AG09309 (cell line): ENCODE results near the gene MAPK8IP2.

Experiments
- DNase-seq: peaks from one replicate; pipeline ENCODE4 v3.0.0-alpha.2; 2010; ENCODE audit warnings: low read depth
- H3K4me3 ChIP-seq: 2 replicates; pipeline ENCODE4 v1.5.1; 2011; ENCODE audit warnings: mild to moderate bottlenecking, low read depth, low read length, moderate library complexity; ENCODE audit not compliant: control insufficient read depth
- TF ChIP-seq, protein P1 (sequence below): IDR thresholded peaks from 2 replicates; pipeline ENCODE4 v1.5.1; 2011; ENCODE audit warnings: mild to moderate bottlenecking, low read depth, low read length, inconsistent platforms; ENCODE audit not compliant: insufficient read depth, control insufficient read depth; ENCODE audit errors: missing control alignments

MAPK8IP2 gene

DNA sequence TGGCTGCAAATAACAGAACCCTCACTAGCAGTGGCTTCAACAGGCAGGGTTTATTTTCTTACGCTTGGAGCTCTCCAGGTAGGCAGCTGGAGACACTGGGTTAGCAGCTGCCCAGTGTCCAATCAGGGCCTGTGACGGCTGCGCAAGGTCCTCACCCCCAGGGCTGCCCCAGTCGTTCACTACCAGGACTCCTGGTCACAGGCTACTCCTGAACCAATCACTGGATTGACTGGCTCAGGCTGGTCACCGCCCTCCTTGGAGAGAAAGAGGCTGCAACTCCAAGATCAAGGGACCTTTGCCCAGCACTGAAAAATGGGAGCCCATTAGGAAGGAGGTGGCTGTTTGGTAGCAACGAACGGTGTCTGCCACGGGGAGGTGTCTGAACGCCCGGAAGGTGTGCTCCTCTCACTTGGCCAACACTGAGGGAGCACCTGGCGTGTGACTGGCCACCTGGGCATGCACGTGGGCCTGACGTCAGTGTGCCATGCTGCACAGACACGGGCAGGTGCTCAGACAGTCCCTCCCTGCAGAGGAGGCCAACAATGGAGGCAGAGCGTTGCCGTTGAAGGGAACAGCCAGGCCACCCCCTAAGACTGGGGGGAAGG, 22.2 kb downstream of the MAPK8IP2 start:
- DNase-seq, result no peak
- TF ChIP-seq, protein P1, sequence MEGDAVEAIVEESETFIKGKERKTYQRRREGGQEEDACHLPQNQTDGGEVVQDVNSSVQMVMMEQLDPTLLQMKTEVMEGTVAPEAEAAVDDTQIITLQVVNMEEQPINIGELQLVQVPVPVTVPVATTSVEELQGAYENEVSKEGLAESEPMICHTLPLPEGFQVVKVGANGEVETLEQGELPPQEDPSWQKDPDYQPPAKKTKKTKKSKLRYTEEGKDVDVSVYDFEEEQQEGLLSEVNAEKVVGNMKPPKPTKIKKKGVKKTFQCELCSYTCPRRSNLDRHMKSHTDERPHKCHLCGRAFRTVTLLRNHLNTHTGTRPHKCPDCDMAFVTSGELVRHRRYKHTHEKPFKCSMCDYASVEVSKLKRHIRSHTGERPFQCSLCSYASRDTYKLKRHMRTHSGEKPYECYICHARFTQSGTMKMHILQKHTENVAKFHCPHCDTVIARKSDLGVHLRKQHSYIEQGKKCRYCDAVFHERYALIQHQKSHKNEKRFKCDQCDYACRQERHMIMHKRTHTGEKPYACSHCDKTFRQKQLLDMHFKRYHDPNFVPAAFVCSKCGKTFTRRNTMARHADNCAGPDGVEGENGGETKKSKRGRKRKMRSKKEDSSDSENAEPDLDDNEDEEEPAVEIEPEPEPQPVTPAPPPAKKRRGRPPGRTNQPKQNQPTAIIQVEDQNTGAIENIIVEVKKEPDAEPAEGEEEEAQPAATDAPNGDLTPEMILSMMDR, result no peak
- H3K4me3 ChIP-seq, result no peak overlapping the region

DNA sequence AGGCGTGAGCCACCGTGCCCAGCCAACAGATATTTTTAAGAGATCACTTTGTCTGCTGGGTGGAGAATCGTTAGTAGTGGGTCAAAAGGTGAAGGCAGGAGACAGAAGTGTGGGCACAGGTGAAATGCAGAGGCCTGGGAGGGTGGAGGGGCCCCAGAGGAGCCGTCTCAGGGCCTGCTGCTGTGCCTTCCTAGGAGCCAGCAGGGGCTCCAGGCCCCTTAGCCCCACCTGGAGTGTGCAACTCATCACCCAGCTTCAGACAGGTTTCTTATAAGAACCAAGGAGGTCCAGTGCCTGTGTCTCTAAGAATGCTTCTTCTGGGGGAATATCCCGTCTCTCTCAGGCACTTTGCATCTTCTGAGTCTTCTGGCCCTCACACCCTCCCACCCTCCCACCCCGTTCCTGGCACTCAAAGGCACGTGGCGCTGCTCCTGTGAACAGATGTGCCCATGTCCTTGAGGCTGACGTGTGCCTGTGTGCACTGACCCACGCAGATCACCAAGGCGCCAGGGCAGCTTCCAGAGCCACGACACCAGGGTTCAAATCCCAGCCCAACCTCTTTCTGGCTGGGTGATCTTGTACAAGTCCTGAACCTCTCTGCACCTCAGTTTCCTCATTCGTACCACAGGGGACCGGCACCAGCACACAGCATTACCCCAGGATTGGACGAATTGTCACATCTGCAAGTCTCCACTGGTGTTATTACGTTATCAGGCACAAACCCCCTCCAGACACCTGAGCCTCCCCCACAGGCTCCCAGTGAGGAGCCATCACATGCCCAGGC, 23.9 kb downstream of the MAPK8IP2 start:
- H3K4me3 ChIP-seq, result no peak overlapping the region
- no peak for DNase-seq
- TF ChIP-seq, protein P1, result no peak

DNA sequence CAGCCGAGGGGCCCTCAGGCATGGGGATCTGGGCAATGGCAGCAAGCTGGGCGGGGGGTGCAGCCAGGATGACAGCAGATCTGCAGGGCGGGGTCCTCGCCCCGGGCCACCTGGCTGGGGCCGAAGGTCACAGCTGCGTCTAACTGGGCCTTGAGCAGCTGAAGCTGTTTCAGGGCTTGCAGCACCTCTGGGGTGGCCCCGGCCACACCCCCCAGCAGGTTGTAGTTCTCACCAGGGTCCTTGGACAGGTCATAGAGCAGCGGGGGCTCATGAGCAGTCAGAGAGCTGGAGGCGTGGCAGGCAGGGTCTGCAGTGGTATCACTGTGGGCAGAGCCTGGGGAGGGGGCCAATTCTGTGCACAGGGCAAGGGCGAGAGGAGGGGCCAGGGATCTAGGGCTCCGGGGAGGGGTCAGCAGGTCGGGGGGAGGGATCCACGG, 24.6 kb downstream of the MAPK8IP2 start:
- TF ChIP-seq, protein P1, result no peak
- no peak overlapping the region for H3K4me3 ChIP-seq
- DNase-seq, result no peak

DNA sequence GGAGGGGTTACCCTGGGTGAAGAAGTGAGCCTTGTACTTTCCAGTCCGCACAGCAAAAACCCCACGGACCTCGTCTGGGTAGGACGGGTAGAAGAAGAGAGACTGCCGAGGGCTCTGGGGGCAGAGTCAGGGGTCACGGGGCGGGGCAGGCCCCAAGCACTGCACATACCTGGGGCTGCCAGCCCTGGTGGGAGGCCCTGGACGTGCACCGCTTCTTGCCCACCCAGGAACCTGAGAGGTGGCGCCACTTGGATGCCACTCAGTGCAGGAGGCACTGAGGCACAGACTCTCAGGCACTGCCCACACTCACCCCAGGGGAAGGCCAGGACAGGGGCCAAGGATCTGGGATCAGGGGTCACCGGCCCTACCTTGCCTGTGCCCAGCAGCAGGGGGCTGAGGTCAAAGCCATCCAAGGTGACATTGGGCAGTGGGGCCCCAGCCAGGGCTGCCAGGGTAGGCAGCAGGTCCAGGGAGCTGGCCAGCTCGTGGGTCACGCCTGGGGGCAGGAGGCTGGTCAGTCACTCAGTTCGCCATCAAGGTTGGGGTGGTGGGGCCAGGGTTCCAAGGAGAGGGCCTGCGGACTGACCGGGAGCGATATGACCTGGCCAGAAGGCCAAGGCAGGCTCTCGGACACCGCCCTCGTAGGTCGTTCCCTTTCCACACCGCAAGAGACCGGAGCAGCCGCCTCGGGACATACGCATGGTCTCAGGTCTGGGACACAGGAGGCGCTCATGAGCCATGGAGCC, 25.1 kb downstream of the MAPK8IP2 start:
- TF ChIP-seq, protein P1, result no peak
- H3K4me3 ChIP-seq, result no peak overlapping the region
- DNase-seq, result no peak

DNA sequence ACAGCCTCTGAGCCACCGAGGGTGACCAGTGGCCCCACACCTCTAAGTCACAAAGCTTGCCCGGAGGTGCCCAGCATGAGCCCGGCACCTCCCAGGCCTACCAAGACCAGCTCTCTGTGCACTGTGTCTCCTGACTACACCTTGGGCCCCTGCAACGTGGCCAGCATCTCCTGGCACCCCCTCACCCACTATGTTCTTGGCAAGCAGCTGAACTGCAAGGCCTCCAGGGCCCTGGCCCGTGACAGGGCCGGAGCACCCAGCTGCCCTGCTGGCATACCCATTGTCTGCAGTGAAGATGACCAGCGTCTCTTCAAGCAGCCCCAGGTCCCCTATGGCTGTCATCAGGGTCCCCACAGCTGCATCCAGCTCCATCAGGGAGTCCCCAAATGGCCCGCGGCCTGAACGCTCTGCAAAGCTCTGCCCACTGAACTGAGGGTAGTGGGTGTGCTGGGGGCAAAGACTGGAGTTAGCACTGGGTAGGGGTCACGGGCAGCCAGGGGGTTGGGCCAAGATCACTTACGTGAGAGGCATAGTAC, 25.8 kb downstream of the MAPK8IP2 start:
- DNase-seq, result no peak
- TF ChIP-seq, protein P1, result peak; percentile 2
- H3K4me3 ChIP-seq, result no peak overlapping the region

DNA sequence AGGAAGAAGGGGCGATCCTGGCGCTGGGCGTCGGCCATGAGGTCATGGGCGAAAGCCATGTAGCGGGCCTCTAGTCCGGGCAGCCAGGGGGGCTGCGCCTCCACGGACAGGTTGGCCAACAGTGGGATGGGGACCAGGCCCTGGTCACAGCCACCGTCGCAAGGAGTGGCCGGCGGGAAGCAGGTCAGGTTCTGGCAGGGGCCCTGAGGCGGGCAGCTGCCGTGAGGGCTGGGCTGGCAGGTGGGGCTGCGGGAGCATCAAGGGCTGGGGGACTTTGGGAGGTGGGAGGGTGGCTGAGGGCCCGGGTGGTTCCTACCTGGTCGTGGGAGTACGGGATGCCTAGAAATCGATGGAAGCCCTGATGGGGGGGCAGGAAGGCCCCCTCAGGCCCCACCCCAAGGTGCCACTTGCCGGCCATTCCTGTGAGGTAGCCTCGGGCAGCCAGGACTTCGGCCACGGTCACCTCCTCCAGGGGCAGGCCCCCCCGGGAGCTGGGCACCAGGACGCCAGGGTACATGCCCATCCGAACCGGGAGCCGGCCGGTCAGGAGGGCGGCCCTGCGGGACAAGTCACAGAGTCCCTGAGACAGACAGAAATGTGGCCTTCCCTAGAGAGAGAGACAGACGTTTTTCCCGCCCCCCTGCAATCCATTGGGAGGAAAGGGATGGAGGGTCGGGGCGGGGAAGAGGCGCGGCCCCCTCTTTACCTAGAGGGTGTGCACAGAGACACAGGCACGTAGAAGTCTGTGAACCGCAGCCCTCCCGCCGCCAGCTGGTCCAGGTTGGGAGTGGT, 26.5 kb downstream of the MAPK8IP2 start:
- peak overlapping the region; percentile 98 for H3K4me3 ChIP-seq
- TF ChIP-seq, protein P1, result no peak
- DNase-seq, result no peak
